ENCODE results near the gene CFAP65. TPM values are rescaled to one million over a fixed set of nuclear protein-coding genes. Genes with fewer than 3 reads are reported as not detected.

Gene CFAP65
- total RNA-seq, 1 donor from 2014 or later = not detected

- no peak for DNase-seq
Measured at GRCh38 chr2:219009294-219009693, 32.0 kb downstream of the CFAP65 start.

- DNase-seq = no peak
Measured at GRCh38 chr2:219003979-219004378, 37.3 kb downstream of the CFAP65 start.

GRCh38 chr2:219003267-219003634, 38.1 kb downstream of the CFAP65 start:
- no peak for DNase-seq

- DNase-seq = peak; percentile 58
Measured at GRCh38 chr2:219002395-219003266, 38.7 kb downstream of the CFAP65 start.

- no peak for DNase-seq
Measured at GRCh38 chr2:219001577-219002394, 39.5 kb downstream of the CFAP65 start.

- DNase-seq = no peak
Measured at GRCh38 chr2:219001100-219001576, 40.2 kb downstream of the CFAP65 start.

GRCh38 chr2:219000569-219000960, 40.8 kb downstream of the CFAP65 start:
- no peak for DNase-seq

- no peak for DNase-seq
Measured at GRCh38 chr2:218999881-219000568, 41.3 kb downstream of the CFAP65 start.

- DNase-seq = no peak
Measured at GRCh38 chr2:218999021-218999880, 42.1 kb downstream of the CFAP65 start.

- no peak for DNase-seq
Measured at GRCh38 chr2:218998414-218999002, 42.8 kb downstream of the CFAP65 start.

GRCh38 chr2:218997731-218998130, 43.6 kb downstream of the CFAP65 start:
- DNase-seq = no peak

GRCh38 chr2:218996937-218997336, 44.4 kb downstream of the CFAP65 start:
- no peak for DNase-seq

- DNase-seq = peak; percentile 78
Measured at GRCh38 chr2:218995972-218996711, 45.2 kb downstream of the CFAP65 start.

- DNase-seq = no peak
Measured at GRCh38 chr2:218995561-218995960, 45.8 kb downstream of the CFAP65 start.

- DNase-seq = no peak
Measured at GRCh38 chr2:218993345-218994315, 47.7 kb downstream of the CFAP65 start, which contains the start of gene CRYBA2. Gene CRYBA2, minus strand, starts transcription at chr2:218993422. Its CDS starts 246 bp downstream, at chr2:218993176.

- DNase-seq = no peak
Measured at GRCh38 chr2:218992703-218993344, 48.5 kb downstream of the CFAP65 start.

- no peak for DNase-seq
Measured at GRCh38 chr2:218992196-218992595, 49.1 kb downstream of the CFAP65 start.

GRCh38 chr2:218991674-218992168, 49.6 kb downstream of the CFAP65 start:
- DNase-seq = no peak

GRCh38 chr2:218990612-218991011, 50.7 kb downstream of the CFAP65 start:
- no peak for DNase-seq
